NCI-H774 (cell line): Measurements from ENCODE around the gene TTC9B.

Experiments used
- DNase-seq: peaks from one replicate; lab custom pipeline; 2025; lab: John Stamatoyannopoulos, UW

Gene TTC9B

DNA sequence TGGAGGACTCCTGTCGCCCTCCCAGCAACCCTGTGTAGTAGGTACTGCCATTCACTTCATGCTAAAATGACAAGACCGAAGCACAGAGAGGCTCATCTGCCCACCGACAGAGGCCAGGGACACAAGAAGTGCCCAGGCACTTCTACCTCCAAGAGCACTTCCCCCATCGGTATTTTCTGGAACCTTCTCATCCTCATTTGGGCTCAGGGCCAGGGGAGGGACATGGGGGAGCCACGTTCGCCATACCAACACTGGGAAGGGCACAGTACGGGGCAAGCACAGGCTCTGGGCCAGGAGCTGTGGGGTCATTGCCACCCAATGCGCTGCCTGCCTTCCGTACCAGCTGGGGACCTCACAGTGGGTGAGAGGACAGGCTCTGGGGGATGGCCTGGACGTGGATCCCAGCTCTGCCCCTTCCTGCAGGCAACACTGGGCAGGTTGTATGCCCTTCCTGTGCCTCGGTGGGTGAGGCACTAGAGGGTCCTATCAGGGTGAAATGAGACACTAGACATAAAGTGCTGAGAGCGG, 29.6 kb upstream of the TTC9B start:
- no peak for DNase-seq

DNA sequence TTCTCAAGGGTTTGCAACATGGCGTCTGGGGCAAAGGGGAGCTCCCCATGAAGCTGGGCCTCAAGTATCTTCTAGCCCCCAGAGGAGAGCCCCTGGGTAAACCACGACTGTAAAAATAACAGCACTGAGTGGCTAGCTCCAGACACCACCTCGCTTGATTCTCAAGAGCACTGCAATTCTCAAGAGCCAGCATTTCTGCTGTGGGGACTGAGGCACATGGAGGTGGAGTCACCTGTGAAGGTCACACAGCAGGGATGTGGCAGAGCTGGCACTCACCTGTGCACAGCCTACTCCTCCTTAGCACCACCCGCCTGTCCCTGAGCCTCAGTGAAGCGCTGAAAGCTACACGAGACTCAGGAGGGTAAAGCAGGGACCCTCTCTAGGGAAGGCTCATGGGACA, 29.0 kb upstream of the TTC9B start:
- DNase-seq, result no peak

DNA sequence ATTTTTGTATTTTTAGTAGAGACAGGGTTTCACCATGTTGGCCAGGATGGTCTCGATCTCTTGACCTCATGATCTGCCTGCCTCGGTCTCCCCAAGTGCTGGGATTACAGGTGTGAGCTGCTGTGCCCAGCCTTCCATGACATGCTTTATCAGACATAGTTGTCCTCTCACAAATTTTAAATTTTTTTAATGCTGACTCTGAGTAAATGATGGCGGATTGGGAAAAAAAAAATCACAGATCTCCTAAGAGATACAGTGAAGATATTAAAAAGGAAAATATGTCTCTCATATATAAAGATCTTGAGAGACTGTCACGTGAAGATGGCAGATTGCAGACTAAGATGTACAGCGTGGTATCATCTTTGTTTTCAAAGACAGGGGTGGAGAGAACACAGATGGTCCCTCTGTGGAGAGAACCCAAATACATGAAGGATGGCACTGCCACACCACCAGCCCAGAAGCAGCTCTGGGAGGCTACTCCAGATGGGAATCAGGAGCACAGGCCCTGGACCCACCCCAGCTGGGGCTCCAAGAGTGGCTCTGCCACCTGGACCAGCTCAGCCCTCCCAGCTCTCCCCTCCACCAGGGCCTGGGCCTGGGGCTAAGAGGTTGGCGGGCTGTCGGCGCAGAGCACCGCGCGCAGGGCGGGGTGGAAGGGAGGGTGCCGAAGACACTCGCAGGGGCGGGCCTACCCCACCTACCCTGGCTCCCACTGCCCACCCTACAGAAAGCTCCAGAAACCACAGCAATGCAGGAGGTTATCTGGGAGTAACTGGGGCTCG, 28.3 kb upstream of the TTC9B start:
- no peak for DNase-seq

DNA sequence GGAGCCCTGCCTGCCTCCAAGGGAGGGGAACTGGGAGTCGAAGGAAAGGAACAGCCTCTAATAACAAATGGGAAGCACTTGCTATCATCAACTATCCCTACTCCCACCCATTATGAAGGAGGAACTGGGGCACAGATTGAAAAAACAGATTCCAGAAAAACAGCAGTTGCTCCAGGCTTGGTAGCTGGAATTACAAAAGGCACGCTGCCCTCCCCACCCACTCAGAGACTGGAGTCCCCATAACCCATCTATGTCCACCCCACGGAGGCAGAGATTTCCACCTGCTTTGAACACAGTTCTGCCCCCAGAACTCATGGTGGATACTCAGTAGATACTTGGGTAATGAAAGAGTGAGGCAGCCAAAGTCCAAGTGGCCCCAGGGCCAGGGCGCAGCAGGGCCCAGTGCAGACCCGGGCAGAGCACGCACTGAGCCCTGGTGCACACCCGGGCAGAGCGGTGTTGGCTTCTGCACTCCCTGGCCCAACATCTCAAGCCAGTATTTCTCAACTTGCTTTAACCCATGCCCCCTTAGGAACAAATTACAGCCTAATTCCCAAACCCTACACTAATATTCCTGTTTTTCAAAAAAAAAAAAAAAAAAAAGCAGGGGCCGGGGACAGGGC, 27.4 kb upstream of the TTC9B start:
- no peak for DNase-seq

DNA sequence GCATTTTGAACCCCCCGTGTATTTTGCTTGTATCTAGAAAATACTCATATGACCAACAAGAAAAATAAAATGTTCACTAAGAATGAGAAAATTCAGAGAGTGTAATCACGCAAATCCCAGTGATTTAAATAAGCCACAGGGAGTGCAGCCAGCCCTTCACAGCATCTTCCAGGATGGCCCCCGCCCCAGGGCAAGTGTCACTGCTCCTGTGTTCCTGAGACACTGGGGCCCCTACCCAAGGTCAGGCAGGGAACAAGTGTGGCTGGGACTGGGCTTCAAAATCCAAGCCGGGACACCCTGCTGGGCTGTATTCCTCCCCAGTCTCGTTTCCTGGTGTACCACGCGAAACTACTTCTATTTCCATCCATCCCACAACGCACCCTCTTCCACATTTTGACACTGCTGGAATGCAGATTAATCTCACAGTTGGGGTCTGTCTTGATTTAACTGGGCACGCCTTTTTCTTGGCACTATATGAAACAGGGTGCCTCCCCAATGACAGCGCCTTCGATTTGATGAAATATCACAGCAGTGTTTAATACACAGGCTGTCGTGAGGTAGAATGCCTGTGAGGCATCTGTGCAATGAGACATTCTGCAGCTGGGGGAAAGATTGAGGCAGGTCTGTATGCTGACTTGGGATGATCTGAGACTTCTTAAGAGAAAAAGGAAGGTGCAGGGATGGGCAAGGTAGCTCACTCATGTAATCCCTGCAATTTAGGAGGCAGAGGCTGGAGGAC, 26.6 kb upstream of the TTC9B start:
- no peak for DNase-seq

DNA sequence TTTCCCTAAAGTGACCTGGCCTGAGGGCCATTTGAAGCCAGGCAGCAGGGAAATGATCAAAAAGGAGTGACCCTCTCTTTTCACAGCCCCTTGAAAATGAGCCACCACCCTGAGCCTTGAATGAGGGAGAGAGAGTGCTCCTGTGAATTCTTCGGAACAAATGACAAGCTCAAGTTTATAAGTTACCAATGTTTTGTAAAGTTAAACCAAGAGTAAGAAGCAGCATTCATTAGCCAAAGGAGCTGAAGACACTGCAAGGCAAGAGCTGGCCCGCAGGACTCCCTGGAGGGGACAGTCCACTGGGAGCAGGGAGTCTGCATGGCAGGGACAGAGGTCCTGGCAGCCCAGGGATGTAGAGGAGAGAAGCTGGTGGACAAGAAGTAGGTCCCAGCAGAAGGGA, 25.0 kb upstream of the TTC9B start:
- DNase-seq, result no peak

DNA sequence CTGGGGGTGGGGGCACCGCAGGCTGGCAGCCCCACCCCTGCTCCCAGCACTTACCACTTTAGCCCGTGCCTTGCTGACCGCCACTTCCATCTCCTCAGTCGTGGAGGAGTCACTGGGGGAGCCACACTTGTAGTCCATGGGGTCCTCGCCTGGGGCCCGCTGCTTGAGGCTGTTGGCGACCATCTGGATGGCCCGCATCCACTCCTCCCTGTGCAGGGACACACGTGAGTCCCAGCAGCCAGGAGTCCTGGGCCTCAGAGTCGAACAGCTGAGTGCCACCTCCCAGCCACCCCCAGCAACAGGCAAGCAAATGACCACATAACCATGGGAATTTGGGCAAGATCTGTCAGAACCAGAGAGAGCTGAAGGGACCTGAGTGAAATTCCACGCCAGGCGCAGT, 24.3 kb upstream of the TTC9B start:
- DNase-seq, result no peak

DNA sequence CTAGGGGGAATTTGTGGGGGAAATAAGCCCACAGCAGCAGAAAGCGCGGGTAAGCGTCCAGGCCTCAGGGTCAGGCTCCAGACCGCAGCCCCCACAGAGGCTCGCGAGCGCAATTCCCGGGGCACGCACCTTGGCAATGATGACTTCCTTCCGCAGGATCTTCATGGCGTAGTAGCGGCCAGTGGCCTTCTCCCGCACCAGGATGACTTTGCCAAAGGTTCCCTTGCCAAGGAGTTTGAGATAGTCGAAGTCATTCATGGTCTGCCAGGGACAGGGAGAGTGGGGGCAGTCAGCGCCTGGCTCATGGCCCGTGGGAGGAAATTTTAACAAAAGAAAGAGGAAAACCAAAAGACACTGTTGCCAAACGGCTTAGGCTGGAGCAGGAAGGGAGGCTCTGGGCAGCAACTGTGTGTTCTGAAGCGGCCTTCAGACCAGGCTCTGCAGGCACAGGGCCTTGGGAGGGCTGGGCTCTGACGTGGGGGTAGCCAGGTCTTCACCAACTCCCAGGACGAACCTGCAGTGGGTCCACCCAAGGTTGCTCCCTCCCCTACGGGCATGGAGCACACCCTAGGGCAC, 23.7 kb upstream of the TTC9B start:
- DNase-seq, result no peak

DNA sequence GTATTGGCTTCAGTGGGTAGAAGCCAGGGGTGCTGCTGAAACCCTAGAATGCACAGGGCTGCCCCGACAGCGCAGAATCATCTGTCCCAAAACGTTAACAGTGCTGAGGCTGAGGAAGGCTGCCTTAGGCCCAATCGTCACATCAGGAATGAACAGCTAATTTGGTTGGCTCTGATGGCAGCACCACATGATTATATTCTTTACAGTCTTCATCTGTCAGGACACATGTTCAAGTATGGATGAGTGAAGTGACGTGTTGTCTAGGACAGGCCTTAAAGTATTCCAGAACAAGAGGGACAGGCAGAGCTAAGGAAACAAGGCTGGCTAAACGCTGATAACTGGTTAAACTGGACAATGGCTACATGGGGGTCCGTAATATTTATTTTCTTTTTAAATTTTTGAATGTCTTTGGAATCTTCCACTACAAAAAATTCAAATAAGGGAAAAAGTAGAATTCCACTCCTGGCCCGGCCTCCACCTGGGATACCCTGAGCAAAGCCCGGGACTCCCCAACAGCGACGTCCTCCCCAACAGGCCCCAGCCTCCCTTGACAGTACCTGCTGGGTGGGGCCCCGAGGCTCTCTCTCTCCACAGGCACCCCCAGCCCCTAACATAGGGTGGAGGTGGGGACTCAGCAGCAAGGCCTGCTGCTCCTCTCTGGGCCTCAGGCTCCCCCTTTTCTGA, 23.1 kb upstream of the TTC9B start:
- DNase-seq, result no peak

DNA sequence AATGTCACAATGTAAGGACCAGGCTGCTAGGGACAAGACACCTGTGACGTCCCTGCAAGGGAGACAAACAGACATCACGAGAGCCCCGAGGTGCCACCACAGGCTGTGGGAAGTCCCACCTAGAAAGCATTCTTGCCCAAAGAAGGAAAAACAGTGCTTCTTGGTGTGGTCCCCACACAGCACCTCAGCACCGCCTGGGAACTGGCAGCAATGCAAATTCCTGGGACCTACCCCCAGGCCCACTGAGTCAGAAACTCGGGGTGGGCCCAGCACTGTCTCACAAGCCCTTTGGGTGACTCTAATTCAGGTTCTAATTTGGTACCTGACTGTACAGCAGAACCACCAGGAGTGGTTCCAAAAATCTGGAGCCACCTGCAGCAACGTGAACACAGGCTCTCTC, 22.1 kb upstream of the TTC9B start:
- no peak for DNase-seq

DNA sequence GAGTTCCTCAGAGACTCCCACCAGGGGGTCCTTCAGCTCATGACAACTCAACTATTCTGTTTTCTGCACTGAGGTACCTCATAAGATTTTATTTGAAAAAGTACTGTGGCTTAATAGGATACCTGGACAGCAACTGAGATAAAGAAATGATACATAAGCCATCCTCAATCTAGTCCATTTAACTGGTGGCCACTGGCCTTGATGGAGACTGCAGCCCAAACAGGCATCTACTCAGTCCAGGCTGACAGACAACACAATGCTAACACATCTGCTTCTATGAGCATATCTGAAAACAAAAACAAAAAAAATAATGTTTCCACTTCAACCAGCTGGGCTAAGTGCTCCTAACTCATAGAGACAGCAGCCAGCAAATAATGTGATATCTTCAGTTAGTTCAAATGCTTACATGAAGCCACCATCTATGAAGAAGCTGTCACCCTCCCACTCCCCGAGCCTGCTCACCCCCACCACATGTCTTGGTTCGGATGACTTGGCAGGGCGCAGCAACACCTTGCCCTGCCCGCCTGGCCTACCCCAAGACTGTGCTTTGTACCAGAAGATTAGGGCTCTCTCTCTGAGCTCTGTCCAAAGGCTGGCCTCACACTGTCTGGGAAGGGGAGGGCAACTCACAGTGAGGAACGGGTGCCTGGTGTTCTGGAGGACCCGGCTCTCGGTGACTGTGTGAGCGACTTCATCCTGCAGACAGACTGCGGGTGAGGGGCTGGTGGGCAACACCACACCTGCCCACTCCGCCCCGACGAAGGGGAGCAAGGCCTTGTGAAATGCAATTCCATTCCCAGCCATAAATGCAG, 21.4 kb upstream of the TTC9B start:
- no peak for DNase-seq

DNA sequence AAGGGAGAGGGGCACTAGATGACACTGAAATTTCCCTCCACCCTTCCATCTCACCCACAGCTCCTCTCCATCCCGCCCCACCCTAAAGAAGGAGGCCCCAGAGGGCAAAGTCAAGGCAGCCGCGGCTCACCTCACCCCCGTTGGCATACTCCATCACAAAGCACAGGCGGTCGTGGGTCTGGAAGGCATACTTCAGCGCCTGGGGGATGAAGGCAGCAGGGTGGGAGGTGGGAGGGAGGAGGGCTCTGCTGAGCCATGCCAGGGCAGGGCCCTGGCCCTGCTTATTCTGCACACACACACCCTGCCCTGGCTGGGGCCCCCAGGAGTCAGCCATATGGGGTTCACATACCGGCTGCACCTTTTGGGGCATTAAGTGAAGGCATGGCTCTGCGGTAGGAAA, 20.6 kb upstream of the TTC9B start:
- DNase-seq, result no peak

DNA sequence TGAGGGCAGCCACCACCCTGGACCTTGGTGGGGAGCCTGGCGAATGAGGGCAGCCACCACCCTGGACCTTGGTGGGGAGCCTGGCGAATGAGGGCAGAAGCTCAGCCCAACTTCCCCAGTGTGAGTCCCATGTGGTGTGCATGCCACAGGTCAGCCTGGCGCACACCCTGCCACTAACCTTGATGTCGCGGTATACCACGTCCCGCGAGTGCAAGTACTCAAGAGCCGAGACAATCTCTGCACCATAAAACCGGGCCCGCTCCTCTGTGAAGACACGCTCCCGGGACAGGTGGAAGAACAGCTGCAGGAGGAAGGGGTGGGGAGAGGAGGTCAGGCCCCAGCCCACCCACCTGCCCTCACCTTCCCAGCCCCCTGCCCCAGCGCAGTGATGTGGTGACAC, 19.6 kb upstream of the TTC9B start:
- no peak for DNase-seq

DNA sequence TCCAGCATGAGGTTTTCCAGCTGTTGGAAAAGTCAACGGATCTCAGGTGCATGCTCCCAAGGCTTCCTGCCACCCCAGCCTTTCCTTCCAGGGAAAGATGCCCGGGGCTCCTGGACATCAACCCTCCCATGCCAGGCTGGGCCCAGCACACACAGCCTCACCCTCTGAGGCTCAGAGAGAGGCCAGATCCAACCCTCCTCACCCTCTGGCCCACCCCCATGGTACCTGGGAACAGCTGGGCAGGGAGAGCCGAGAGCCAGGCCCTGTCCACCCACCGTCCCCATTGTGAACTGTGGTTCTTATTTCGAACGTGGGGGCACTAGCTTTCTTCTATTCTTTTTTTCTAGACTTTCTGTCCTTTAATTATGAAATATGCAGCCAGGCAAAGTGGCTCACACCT, 18.2 kb upstream of the TTC9B start:
- DNase-seq, result no peak

DNA sequence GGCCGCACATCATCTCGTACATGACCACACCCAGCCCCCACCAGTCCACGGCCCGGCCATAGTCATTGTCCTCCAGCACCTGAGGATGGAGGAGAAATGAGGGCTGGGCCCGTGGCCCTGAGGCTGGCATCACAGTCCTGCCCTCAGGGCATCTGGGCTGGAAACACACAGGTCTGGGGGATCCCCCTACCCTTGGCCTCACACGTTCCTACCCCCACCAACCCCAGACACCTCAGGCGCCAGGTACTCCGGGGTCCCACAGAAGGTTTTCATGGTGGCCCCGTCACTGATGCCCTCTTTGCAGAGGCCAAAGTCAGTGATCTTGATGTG, 17.8 kb upstream of the TTC9B start:
- DNase-seq, result no peak

DNA sequence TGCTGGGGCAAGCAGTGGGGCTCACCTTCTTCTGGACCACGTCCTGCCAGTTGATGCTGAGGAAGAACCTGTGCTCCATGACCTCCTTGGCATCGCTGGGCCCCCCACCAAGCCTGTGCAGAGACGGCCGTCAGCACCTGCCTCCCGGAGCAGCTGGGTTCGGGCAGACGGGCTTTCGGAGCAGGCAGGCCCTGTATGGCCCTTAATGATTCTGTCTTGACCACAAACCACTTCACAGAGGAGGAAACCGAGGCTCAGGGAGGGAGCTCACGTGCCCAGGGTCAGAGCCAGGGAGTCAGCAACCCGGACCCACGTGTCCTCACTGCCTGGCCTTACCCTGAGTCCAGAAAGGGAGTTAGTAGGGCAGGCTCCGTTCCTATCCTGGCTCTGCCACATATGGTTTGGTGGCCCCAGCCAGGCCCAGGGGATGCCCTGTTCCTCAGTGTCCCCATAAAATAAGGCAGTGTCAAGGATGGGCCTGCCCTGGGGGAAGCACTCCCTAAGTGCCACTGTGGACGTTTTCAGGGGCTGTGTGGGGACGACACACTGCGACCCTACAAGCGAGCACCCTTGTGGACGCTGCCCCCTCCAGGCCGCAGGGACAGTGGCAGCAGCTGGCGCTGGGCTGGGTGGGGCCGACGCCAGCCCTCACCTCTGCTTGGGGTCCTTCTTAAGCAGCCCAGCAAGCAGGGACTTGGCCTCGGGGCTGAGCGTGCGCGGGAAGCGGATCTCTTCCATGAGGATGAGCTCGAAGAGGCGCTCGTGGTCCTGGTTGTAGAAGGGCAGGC, 17.2 kb upstream of the TTC9B start:
- DNase-seq, result no peak

DNA sequence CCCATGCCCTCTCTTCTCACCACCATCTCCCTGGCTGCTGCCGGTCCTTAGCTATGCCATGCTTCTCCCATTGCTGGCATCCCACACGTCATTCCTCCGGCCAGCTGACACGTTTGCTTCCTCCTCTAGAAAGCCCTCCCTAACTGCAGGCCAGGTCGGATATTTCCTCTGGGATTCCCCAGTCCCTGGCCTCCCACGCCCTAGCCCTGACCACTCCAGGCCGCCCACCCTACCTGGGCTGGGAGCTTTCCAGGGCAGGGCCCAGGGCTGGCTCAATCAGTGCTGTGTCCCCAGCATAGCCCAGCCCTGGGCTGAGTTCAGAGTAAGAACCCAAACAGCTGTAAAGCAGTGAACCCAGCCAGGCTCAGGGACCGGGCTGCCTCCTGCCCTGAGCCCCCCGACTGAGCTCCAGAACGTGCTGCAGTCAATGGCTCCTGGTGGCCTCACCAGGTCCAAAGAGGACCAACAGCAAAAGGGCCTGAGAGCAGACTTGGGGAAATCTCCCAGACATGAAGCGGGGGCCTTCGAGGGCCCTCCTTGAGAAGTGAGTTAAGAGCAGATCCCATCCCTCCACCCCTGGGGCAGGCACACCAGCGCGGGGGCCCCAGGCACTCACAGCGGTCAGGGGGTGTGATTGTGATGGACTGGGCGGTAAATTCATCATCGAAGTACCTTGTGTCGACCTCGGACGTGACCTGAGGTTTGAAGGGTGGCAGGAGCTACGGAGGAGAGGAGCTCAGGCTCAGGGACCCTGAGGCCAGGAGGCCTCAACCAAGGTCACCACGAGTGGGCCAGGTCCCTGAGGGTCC, 16.4 kb upstream of the TTC9B start:
- no peak for DNase-seq

DNA sequence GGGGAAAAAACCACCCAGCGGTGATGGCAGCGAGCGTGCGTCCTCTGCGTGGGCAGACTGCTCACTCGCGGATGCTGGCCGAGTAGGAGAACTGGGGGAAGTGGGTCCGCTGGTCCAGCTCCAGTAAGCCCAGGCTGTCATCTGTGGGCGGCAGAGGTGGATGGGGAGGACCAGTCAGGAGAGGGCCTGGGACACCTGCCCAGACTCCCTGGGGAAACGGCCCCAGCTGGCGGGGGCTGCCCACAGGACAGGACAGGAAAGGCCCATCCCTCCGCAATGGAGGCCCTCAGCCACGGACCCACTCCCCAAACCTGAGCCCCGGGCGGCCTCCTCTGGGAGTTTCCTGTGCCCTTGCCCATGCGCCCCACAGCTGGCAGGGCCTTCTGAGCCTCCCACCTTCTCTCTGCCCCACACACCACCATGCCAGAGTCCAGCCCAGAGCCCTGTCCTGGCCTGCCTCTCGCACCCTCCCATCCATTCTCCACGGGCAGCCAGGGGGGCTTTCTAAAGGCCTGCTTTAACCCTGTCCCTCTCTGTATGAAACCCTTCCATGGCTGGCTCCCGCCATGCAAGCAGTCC, 15.7 kb upstream of the TTC9B start:
- no peak for DNase-seq
